HG03066 (cell line): ENCODE measurements around the gene LIN54.
A peak's percentile ranks its signal among the peaks of the same experiment; 100 is the strongest.
"Not testable (repeated sequence)": the region's sequence is repeated elsewhere in the genome, so short reads cannot be mapped to it uniquely, and the experiment has no call there.

Experiments used
- ATAC-seq: cut with Tn5 transposase; IDR thresholded peaks from one replicate; pipeline ENCODE4 v1.9.1; 2021; ENCODE audit warnings: low read depth; ENCODE audit not compliant: unreplicated experiment

LIN54 gene

DNA sequence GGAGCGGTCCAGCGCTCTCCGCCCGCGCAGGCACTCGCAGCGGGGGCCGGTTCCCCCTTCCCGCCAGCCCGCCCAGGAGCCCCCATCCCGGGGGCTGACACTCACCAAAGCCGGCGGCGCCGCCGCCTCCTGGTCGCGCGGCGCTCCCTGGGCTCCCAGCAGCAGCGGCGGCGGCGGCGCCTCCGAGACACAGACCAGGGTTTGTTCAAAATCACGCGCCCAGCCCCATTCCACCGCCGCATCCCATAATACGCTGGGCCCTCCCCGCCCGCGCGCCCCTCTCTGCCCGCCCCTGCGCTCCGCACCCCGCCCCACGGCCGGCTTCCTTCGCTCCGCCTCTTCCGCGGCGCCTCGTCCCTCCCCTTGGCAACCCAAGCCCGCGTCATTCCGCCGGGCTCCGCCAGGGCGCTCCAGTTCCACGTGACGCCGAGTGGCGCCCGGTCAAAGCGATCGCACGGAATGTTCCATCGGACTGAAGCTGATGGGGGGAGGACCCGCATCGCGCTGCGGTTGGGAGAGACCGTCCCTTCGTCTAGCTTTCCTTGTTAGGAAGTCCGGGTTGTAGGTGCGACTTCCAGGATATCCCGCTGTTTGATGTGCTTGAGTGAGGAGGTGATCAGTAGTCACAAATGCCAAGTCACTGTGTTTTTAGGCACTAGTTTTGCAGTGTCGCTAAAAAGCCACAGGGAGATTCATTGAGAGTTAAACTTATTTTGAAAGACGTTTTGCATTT is 2.2 kb upstream of the LIN54 start:
- peak; percentile 79 for ATAC-seq

DNA sequence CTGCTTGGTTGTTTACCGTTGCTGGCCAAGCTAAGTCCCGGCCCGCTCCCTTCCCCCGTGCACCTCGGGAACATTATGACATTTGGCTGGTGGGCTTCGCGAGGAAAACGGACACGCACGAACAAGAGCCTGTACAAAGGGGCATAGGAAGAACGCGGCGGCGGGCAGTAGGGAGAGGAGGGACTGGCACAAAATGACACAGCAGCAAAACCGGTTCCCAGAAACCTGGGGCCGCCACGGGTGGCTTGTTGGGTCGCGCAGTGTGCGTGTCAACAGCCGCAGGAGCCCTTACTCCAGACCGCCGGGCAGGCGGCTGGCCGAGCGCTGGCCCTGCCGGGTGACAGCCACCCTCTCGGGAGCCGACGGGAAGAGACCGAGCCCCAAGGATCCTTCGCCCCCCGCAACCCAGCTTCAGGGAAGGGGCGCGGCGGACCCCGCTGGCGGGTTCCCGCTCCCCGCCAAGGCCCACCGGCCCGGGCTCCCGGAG is 1.6 kb upstream of the LIN54 start:
- ATAC-seq: peak; percentile 7

DNA sequence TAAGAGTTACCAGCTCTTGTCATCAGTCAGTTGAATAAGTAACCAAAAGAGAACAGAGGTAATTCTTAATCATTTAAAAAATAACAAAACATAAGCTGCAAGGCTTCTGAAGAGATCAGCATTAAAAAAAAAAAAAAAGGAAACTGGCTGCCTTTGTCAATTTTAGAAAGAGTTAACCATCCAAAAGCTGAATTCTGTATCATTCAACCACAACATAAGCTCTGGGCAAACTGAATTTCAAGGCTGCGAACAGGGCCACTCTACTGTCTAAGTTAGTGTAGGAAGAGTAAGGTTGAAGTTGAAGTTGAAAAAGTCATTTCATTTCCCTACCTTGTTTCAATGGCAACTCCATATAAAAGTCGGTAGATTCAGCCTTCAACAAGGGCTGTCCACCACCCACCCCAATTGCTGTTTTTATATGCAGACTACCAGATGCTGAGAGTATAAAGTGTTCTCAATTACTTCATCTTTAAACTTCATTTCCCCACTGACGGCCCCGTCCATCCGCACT is 1.1 kb upstream of the LIN54 start:
- no peak for ATAC-seq

DNA sequence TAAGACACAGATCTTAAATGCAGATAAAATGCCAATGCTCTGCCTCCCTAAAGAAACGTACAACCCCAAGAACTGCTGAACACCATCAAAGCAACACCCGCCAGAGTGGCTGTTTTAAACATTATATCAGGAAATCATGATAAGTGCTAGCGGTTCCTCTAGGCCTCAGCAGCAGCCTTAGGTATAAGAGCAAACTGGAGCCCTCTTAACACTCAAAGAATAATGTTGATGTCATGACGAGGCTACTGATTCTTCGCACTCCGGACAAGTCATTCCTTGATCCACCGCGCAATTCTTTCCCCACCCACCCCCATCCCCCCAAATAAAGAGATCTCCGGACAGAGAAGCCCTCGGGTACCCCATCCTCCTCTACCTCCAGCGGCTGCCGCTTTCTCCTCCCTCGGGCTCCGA is 507 bp downstream of the LIN54 start:
- ATAC-seq: no peak

DNA sequence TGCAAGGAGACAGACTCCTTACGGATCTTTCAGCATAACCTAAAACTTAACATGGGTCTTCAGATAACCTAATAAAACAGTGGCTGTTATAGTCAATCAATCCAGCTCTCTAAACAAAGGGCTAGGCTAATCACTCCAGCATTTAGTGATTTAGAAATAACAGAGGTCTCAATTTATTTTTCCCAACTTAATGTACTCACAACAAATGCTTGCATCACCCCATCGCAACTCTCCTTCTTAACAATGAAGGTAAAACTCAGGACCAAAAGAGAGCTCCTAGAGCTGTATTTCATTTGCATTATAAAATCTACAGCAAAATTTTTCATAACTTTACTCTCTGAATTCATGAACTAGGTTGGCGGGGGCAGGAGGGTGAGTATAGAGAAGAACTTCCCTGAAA is 1.1 kb downstream of the LIN54 start:
- no peak for ATAC-seq

DNA sequence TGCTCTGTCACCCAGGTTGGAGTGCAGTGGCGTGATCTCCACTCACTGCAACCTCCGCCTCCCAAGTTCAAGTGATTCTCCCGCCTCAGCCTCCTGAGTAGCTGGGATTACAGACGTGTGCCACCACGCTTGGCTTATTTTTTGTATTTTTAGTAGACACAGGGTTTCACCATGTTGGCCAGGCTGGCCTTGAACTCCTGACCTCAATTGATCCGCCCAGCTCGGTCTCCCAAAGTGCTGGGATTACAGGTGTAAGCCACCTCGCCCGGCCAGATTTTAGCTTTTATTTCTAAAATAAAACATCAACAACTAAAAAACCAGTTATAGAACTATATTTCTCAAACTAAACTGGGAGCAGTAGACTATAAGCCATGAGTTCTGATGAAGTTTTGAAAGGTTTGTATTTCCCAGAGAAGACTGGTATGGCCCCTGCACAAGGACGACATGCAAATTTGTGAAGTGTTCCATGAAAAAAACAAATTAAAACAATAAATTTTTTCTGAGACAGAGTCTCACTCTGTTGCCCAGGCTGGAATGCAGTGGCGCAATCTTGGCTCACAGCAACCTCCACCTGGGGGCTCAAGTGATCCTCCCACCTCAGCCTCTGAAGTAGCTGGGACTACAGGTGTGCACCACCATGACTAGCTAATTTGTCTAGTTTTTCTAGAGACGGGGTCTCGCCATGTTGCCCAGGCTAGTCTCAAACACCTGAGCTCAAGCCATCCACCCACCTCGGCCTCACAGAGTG is 7.4 kb downstream of the LIN54 start:
- not testable (repeated sequence) for ATAC-seq

DNA sequence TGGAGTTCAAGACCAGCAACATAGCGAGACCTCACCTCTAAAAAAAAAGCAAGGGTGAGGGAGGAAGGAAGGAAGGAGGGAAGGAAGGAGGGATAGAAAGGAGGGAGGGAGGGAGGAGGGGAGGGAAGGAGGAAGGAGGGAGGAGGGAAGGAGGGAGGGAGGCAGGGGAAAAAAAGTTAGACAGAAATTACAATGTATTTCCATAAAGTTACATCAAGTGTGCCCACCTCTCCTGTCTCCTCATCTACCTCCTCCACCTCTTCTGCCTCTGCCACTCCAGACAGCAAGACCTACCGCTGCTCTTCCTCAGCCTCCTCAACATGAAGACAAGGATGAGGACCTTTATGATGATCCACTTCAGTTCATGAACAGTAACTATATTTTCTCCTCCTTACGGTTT is 8.3 kb downstream of the LIN54 start:
- no peak for ATAC-seq

DNA sequence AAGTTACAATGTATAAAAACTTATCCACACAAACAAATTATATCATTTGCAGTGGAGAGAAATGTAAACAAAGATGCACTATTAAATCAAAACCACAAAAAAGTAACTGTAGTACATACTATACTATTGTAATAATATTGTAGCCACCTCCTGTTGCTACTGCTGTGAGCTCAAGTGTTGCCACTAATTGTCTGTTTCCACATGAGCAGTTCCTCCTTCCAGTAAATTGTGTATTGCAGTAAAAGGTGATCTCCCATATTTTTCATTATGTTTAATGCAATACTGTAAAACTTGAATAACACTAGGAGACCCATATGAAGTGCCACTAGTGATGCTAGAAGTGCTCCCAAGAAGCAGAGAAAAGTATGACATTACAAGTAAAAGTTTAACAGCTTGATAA is 11.7 kb downstream of the LIN54 start:
- ATAC-seq: no peak

DNA sequence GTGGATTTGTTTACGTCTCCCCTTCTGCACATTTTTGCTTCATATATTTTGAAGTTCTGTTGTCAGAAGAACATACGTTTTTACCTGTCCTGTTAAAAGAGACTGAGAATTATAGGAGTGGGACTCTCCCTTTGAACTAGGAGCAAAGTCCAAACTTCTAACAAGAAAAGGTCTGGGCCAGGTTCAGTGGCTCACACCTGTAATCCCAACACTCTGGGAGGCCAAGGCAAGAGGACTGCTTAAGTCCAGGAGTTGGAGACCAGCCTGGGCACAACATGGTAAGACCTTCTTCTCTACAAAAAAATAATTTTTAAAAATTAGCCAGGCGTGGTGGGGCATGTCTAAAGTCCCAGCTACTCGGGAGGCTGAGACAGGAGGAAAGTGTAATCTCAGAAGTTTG is 15.8 kb downstream of the LIN54 start:
- ATAC-seq: no peak

DNA sequence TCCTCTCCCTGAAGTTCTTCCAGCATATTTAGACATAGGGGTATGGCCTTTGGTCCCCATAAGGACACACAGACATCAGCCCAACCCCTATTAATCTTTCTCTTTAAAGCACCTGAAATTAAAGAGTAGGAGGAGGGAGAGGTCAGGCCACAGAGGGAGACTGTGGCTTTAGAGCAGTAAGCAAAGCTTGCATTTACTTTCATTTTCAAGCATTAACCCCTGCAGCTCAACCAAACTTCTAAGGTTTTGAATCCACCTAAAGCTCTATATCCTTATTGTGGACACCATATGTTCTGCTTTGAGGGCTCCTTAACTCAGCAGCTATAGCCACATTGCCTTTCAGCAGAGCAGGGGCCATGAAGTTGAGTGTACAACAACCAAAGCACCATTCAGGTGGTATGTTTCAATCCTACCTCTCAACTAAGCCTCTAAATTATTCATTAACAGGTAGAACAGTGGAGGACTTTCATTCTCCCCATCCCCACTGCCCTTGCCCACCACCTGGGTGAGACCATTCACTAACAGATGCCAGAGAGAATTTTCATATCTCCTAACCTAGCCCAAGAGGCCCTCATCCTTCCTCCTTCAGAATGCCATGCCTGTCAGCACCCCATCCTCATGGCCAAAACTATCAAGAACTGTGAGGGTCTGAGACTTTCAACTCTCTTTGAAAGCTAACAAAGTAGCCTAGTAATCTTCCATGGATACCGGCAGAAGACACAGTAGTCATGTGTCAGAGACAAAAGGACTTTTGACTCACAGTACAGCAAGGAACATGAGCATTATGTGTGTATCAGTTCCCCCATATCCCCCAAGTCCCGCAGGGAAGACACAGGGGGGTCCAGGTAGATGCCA is 20.8 kb downstream of the LIN54 start:
- ATAC-seq: peak; percentile 89

DNA sequence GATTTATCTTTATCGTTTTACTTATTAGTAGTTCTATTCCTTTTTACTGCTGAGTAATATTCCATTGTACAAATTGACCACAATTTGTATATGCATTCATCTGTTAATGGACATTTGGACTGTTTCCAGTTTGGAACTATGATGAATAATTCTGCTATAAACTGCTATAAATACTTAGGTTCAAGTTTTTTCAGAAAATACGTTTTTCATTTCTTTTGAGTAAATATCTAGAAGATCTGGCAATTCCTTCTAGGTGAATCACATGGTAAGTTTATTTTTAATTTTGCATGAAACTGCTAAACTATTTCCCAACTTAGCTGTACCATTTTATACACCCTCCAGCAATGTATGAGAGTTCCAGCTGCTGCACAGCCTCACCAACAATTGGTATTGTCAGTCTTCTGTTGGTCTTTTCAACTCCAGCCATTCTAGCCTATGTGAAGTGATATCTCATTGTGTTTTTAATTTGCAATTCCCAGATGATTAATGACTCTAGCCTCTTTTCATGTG is 22.2 kb downstream of the LIN54 start:
- ATAC-seq: no peak

DNA sequence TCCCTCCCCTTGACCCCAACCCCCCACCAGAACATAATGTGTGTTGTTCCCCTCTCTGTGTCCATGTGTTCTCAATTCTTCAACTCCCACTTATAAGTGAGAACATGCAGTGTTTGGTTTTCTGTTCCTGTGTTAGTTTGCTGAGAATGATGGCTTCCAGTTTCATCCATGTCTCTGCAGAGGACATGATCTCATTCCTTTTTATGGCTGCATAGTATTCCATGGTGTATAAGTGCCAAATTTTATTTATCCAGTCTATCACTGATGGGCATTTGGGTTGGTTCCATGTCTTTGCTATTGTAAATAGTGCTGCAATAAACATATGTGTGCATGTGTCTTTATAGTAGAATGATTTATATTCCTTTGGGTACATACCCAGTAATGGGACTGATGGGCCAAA is 23.1 kb downstream of the LIN54 start:
- ATAC-seq: not testable (repeated sequence)

DNA sequence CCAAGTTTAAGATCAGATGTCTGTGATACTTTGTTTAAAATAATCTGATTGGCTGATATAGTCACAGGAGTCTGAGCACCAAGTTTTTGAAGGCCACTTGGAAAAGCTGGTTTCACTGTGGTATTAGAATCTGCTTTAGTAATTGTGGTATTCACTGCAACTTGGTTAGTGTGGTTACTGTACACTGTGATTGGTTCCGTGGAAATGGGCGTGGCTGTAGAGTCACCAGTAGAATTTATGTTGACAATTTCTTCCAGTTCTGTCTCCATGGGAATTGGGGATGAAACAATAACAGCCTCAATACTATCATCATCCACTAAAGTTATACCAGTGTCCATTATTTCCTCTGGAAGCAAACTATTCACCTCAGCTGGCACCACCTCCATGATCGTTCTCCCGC is 26.2 kb downstream of the LIN54 start:
- no peak for ATAC-seq

DNA sequence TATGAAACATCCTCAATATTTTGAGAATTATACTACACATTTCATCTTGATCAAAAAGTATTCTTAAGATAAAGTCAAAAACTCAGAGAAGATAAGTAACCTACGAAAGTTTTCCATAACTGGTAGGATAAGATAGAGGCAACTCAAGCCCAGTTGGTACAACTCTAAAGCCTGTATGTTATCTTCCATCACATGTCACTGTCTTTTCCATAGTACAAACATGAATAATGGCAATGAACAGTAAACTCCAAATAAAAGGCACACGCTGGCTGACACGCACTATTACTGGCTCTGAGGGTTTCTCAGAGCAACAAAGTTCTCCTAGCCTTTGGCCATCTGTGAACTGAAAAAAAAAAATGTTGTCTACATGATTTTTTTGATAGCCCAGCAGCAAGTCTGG is 27.2 kb downstream of the LIN54 start:
- no peak for ATAC-seq

DNA sequence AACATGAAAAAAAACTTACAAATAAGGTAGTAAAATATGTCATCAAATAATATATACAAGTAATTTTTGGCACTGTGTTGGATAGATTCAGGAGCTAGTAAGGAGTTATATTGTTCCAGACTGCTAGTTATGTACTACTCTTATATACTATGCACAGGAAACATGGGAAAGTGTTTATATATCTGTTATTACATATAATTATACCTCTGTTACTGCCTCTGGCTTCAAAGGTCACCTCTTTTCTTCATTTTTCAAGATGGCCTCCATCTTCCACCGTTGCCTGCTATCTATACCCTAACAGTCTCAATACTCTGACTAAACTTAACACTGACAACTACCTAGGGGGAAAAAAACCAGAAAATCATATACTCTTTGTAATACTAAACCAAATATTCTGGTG is 29.5 kb downstream of the LIN54 start:
- ATAC-seq: no peak

DNA sequence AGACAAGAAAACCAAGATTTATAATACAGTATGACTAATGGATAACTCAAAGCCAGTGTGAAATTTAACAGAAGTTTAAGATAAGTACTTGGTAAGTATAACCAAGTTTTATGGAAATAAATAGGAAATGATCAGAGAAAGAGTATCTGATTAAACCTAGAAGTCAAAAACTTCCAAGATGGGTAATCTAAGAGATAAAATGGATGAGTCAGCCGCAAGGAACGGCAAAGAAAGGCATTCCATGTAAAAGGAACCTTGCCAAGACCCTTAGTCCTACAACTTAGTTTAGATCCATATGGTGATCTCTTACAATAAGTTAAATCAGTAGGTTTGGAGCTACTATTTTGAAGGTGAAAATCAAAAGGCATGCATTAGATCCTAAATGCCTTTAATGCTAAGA is 34.8 kb downstream of the LIN54 start:
- no peak for ATAC-seq

DNA sequence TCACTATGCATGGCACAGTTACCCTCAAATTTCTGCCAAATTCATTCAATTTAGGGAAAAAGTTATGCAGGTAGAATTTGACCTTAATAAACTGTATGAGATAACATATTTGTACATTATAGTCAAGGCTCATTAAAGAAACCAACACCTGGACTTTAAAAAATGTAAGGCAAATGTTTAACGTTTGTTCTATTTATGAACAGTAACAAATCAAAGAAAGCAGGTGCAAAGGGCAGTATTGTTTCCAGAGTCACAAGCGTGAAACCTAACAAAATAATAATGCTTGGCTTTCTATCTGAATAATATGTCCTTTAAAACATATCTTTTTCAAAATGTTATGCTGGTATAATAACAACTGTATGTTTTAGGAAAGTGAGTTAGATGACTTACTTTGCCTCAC is 41.2 kb downstream of the LIN54 start:
- ATAC-seq: no peak

DNA sequence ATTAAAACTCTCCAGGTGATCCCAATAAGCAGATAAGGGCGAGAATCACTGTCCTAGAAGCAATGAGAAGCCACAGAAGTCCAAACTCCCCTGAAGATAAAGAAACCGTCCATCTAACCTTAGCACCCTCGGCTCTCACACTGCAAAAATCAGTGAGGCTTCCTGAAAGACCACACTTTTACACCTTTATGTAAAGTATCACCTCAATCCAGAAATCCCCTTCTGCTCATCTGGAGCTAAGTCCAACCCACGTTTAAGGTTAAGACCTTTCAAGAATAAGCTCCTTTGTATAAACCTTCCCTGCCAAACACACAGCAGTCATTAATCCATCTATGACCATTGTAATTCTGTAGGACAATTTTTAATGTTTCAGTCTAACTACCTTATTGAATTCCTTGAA is 41.7 kb downstream of the LIN54 start:
- ATAC-seq: no peak

DNA sequence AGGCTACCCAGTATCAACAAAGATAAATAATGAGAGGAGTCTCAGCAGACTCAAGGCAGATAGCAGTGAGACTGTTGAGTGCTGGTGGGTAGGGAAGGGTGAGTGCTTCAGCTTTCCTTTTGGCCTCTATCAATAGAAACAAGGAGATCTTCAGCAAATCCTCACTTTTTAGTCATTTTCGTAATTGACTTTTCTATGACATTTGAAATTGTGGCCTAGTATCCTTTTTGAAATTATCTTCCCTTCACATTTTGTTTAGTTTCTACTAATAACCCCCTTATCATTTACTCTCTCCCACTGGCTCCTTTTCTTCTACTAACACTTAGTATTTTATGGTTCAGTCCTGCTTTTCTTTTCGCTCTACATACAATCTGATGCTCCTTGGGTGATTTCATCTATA is 44.9 kb downstream of the LIN54 start:
- no peak for ATAC-seq

DNA sequence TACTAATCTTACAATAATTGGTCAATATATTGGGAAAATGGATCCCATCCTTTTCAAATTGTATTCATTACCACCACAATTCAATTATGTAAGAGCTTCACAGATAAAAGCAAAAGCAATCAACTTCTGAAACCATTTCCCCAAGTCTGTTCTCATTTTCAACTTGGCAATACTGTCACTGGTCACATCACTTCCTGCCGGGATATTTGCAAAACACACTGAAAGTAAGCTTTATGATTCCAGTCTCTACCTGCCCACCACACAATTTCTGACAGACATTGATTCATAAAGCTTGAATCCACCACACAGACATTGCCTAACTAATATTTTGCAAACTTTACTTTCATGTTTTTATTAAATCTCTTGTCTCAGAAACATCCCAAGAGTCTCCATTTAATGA is 53.6 kb downstream of the LIN54 start:
- ATAC-seq: no peak

DNA sequence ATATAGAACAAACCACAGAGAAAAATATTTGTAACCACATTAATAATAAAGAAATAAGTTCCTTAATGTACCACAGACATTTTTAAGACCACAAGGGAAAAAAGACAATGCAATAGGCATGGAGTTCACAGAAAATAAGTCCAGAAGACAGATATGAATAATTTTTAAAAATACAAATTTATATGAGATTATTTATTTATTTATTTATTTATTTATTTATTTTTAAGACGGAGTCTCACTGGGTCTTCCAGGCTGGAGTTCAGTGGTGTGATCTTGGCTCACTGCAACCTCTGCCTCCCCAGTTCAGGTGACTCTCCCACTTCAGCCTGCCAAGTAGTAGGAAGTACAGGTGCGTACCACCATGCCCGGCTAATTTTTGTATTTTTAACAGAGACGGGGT is 56.4 kb downstream of the LIN54 start:
- no peak for ATAC-seq
